BJ (cell line): ENCODE results near the gene PCNX2. TPM values are rescaled to one million over a fixed set of nuclear protein-coding genes. Genes with fewer than 3 reads are reported as not detected.

Experiments used
- CTCF ChIA-PET: fragments of 350-600 bp; formaldehyde crosslinking; extraction: SDS; loops from one replicate; lab custom pipeline; 2021; ENCODE audit warnings: antibody characterized with exemption, inconsistent platforms; lab: Yijun Ruan, JAX
- POLR2A ChIA-PET: fragments of 300-600 bp; sonication (Branson Sonifier 250); formaldehyde crosslinking; extraction: SDS; loops from one replicate; lab custom pipeline; 2021; ENCODE audit warnings: antibody characterized with exemption; lab: Charles Lee
- DNase-seq: peaks from one replicate; pipeline ENCODE4 v3.0.0-alpha.2; 2011; ENCODE audit warnings: low read depth
- H3K27me3 ChIP-seq: 2 replicates; pipeline ENCODE4 v1.6.0; 2011; ENCODE audit warnings: low read length; ENCODE audit not compliant: control insufficient read depth, insufficient read depth
- H3K36me3 ChIP-seq: 2 replicates; pipeline ENCODE4 v1.5.1; 2011; ENCODE audit warnings: low read length; ENCODE audit not compliant: control insufficient read depth, insufficient read depth
- H3K4me3 ChIP-seq: 2 replicates; pipeline ENCODE4 v1.5.1; 2011; ENCODE audit warnings: low read depth, mild to moderate bottlenecking, control low read depth, low read length
- CTCF ChIP-seq: IDR thresholded peaks from 2 replicates; pipeline ENCODE4 v1.5.1; 2011; ENCODE audit warnings: low read depth, mild to moderate bottlenecking, control low read depth, inconsistent platforms, low read length, moderate library complexity; ENCODE audit not compliant: insufficient read depth
- polyA plus RNA-seq: library from polyadenylated mRNA; depleted of rRNA; stranded (reverse); fragments of >200 nt; gene quantifications from 2 replicates; pipeline ENCODE4 v1.2.3, GENCODE V29; 2011

PCNX2 gene
- polyA plus RNA-seq, 1 experiment = 10.1 TPM

GRCh38 chr1:233257786-233258185 is 37.7 kb downstream of the PCNX2 start:
- H3K27me3 ChIP-seq = no peaks in the 10 kb centered on the region
- ChIA-PET CTCF (no interaction called here), POLR2A (no interaction called here)
- TF ChIP-seq CTCF = no peak
- DNase-seq = no peak
- peaks cover 6% of the 10 kb centered on the region for H3K36me3 ChIP-seq
- no peak overlapping the region for H3K4me3 ChIP-seq

- no peak for TF ChIP-seq CTCF
- H3K36me3 ChIP-seq = peaks cover 6% of the 10 kb centered on the region
- CTCF ChIA-PET = interaction anchor here (0.6 kb wide), 1 partner anchor 55 kb away, joined by 3 read pairs; no protein-coding TSS in a partner anchor
- no peaks in the 10 kb centered on the region for H3K27me3 ChIP-seq
- no peak overlapping the region for H3K4me3 ChIP-seq
- no peak for DNase-seq
- POLR2A ChIA-PET = no interaction called here
These were observed 38.7 kb downstream of the PCNX2 start for GRCh38 chr1:233256789-233257188.

GRCh38 chr1:233256191-233256590 is 39.3 kb downstream of the PCNX2 start:
- DNase-seq = no peak
- H3K36me3 ChIP-seq = peaks cover 6% of the 10 kb centered on the region
- CTCF ChIA-PET = interaction anchor here (0.6 to 1.3 kb wide), 2 partner anchors 14 to 54 kb away, joined by 3 read pairs; no protein-coding TSS in a partner anchor
- POLR2A ChIA-PET = interaction anchor here (0.6 kb wide), 1 partner anchor 38 kb away, joined by 3 read pairs; no protein-coding TSS in a partner anchor
- no peak for TF ChIP-seq CTCF
- H3K27me3 ChIP-seq = no peaks in the 10 kb centered on the region
- H3K4me3 ChIP-seq = no peak overlapping the region

- TF ChIP-seq CTCF = no peak
- no peak for DNase-seq
- no peaks in the 10 kb centered on the region for H3K27me3 ChIP-seq
- ChIA-PET CTCF (interaction anchor here (1.3 kb wide), 1 partner anchor 13 kb away, joined by 3 read pairs; no protein-coding TSS in a partner anchor), POLR2A (no interaction called here)
- no peak overlapping the region for H3K4me3 ChIP-seq
- H3K36me3 ChIP-seq = peaks cover 6% of the 10 kb centered on the region
These were observed 40.4 kb downstream of the PCNX2 start for GRCh38 chr1:233255145-233255544.

- CTCF ChIA-PET = no interaction called here
- POLR2A ChIA-PET = no interaction called here
- no peak for DNase-seq
- no peaks in the 10 kb centered on the region for H3K27me3 ChIP-seq
- H3K36me3 ChIP-seq = peaks cover 6% of the 10 kb centered on the region
- no peak for TF ChIP-seq CTCF
- no peak overlapping the region for H3K4me3 ChIP-seq
These were observed 41.6 kb downstream of the PCNX2 start for GRCh38 chr1:233253832-233254331.
